NCI-H524 treated with DMSO at 0.1 percent for 48 hours (cell line): ENCODE results near the gene CA4.

ENCODE experiments used
- DNase-seq: peaks from one replicate; lab custom pipeline; 2025; lab: John Stamatoyannopoulos, UW

The CA4 gene

DNA sequence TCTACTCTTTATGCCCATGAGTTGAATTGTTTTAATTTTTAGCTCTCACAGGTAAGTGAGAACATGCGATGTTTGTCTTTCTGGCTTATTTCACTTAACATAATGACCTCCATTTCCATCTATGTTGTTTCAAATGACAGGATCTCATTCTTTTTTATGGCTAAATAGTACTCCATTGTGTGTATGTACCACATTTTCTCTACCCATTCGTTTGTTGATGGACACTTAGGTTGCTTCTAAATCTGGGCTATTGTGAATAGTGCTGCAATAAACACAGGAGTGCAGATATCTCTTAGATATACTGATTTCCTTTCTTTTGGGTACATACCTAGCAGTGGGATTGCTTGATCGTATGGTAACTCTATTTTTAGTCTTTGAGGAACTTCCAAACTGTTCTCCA is 19.3 kb upstream of the CA4 start:
- no peak for DNase-seq

DNA sequence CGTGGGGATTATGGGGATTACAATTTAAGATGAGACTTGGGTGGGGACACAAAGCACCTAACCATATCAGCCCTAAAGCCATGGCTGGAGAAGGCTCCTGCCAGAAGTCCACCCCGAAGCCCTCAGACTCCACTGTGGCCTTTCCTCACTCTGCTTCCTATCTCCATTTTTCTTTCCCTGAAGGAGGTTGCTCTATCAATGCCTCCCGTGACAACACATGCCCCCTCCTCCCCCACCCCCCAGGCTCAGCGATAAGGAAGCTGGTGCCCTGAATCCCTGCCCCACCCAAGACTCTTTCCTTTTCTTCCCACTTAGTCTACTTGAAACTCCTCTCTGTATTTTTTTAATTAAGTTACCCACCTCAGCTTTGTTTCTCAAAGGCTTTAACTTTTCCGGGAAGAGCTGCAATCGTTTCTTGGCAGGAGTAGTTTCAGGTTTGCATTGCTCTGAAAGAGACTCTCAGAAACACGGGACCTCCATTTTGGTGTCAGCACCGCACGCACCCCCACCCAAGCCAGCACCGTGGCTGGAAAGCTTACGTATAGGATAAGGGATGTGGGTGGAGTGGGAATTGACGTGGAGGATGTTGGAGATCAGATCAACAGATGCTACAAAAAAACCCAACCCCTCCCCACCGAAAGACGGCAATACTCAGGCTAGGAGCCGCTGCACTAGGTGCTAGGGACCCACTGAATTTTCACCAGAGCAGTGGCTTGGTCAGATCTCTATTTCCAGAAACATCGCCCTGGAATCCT is 15.2 kb upstream of the CA4 start:
- no peak for DNase-seq

DNA sequence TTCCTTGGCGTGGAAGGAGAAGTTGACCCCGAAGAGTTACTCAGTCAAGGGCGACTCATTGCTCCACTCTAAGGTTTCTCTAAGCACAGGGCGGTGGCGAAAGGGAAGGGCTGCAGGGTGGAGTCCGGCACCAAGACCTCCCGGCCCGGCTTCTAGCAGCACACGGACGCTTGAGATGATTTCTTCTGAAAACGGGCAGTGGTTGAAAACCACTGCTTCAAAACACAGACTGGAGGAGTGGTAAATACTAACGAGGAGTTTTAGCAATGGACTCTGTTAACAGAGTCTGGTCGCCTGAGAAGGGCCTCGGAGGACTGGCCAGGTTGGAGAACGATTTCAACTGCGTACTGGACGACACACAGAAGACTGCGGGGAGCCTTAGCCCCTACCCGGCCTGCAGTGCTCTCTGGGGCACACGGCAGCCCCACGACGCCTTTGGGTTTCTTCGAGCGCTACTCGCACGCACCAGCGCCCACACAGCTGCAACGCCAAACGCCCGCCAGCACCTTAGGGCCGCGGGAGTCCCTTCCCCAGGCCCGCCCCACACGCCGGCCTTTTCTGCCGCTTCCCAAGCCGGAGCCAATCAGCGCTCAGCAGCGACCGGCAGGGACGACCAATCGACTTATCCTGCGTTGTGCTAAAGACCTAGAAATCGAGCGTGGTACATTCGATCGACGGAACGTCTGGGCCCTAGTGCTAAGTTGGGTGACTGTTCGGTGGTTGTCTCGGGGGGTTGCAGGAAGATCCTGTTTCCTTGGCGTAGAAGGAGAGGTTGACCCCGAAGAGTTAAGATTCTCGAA is 14.4 kb upstream of the CA4 start:
- DNase-seq: peak; percentile 87

GRCh38 chr17:60135951-60136666 is 13.7 kb upstream of the CA4 start:
- no peak for DNase-seq

DNA sequence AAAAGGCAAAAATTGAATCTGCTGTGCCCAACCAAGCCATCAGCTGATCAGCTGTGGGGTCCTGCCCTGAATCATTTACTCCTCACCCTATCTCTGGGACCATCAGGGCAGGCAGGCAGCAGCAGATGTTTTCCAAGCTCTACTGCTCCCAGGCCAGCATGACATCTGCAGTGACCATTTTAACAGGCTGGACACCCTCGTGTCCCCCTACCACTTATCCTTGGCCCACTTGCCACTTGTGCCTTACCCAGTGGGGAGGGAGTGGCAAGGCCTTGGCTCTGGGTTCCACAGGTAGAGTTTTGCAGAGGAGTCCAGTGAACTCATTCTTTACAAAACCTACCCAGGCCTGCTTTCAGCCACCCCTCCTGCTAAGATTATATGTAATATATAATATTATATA is 12.0 kb upstream of the CA4 start:
- no peak for DNase-seq

DNA sequence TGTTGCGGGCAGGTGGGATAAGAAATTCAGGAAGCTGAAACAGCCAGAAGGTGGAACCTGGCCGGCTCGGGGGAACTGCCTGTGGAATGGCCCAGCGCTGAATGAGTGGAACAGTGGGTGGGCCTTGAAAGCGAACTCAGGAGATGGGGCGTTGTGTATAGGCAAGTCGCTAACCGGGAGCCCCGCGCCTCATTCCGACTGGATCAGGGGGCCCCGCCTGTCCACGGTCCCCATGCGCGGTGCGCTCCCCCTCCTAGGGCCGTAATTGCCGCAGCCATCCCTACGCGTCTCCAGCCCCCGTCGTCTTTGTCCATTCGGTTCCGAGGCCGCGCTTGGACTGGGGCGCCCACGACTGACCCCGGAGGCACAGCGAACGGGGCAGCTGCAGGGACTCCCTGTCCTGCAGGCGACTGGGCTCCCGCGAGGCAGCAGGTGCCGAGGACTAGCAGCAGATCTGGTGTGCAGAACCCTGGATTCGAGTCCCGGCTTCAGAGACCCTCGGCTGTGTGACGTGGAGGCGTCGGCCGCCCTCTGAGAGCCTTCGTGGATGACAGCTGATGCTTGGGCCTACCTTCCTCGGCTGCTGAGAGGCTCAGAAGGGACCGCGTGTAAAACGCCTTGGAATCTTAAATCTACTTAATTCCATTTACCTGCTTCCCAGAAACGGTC is 10.9 kb upstream of the CA4 start:
- no peak for DNase-seq

GRCh38 chr17:60139438-60140285 is 10.1 kb upstream of the CA4 start:
- DNase-seq: no peak

GRCh38 chr17:60141111-60142018 is 8.4 kb upstream of the CA4 start:
- DNase-seq: no peak

DNA sequence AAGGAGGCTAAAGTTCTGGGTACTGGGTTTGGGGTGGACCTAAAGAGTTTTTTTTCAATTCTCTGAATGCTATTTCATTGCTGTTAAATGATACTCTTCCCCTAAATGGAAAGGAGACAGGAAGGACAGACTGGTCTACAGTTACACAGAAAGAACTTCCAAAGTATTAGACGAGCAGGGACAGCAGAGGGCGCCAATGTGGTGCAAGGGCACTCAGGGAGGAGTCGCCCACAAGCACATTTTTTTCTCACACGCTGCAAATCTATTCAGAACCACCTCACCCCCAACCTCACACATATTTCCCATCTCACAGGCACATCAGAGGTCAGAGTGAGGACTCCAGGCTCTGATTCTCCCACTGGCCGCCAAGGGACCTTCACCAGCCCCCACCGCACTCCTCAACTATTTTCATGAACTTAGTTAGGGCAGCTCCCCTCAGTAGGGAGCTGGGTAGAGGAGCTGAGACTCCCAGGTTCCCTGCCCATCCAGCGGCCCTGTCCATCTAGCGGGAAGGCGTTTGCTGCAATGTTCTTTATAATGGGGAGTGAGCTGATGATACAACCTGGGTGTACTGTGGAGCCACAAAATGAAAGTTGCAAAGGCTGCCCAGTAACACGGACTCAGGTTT is 6.8 kb upstream of the CA4 start:
- peak; percentile 71 for DNase-seq

DNA sequence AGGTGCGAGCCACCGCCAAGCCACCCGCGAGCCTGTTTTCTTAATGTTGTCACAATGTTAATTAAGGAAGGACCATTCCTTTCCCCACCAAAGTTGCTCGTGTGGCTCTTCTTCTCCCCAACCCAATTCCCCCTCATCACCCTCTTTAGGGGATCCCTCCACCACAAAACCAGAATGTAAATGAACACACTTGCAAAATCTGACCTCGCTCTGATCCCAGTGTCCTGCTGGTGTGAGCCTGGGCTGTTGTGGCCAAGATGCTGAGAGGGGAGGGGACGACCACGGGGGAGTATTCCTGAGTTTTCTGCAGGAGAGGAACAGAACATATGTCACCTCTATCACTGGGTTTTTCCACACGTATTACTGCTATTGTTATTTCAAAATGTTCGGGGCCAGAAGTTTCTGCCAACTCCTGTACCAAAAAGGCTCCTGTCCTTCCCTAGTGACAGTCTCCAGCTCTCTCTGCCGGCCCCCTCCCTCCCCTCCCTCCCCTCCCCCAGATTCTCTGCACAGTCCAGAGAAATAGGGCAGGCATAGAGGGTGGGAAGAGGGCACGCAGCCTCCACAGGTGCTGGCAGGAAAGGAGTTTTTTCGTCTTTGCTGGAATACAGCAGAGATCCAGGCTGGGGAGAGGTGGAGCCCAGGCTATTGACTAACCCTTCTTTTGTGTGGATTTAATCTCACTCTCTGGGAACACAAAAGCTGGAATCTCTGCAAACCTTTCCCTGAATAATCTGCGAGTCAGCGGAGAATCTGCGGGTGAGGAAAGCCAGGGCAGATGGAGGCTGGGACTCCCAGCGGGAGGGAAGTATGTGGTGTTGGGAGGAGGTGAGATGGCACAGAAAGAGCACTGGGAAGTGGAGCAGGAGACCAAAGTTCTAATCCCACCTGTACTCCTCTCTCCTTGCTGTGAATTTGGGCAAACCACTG is 4.5 kb upstream of the CA4 start:
- DNase-seq: no peak

- DNase-seq: no peak
Observed at GRCh38 chr17:60146206-60146605, 3.6 kb upstream of the CA4 start.

DNA sequence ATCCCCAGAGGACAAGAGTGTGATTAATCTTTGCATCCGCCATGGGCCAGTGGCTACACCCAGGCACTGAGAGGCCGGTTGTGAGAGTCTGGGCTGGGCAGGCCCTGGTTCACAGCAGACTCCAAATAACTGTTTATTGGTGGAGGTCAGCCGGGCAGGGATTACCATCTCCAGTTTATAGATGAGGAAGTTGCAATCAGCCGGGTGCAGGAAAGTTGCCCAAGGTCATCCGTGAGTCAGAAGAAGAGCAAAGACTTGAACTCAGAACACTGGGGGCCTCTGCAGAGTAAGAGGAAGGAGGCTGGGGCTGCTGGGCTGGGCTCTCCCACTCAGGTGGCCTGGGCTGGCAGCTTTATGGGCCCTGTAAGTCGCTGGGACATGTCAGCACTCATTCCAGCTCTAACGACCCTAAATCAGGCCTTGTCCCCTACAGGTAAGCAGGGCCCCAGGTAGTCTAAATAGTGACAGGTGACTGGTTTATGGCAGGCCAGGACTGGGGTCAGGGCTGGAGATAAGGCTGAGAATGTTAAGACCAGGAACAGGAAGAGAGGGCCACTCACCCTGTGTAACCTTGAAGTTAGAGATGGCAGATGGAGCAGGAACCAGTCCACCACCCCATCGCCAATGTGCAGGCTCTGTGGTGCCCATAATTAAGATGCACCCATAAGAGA is 2.1 kb upstream of the CA4 start:
- DNase-seq: no peak

DNA sequence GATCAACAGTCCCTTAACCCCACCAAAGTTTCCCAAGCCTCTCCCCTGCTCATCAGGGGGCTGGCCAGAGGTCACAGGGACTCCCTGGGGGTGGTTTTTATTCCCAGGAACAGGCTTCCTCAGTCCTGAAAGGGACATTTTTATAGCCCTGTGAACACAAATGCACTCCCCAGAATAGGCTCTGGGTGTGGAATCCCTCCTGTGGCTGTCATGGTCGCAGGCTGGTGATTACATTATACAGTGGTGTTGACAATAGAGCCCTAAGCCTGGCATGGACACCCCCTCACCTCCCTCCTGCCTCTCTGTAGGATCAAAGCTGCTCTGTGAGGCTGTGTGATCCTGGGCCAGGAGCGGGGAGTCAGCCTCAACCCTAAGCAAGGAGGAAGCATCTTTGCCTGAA is 1.4 kb upstream of the CA4 start:
- DNase-seq: no peak

GRCh38 chr17:60151355-60151754 is 1.6 kb downstream of the CA4 start:
- no peak for DNase-seq

DNA sequence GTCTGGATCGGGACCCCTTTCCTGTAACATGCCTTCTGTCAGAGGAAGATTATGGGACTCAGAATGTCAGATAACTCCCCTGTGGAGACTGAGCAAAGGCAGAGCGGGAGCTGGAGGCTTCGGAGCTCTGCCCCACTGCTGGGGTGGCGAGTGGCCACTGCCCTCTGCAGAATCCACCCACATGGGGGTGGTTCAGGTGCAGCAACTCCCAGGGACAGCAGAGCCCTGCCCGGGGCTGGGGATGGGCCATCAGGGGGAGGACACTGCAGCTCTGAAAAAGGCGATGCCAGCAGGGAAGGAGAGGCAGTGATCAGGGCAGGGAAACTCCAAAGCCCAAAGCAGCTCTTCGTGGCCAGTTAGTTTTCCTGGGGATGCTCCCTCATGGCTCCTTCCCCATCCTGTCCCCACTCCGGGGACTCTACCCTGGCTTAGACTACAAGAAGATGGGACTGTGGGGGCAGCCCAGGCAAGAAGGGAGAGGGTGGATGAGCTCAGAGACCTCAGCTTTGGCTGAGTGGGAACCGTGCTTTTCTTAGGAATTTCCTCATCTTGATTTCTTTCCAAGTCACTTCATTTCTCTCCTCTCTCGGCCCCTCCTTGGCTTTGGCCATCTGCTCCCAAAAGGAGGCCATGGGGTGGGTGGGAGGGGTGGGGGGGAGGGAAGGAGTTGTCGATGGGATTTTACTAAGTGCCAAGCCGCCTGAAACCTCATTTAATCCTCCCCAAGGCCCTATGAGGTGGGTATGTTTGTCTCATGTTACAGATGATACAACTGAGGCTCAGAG is 4.0 kb downstream of the CA4 start:
- no peak for DNase-seq

DNA sequence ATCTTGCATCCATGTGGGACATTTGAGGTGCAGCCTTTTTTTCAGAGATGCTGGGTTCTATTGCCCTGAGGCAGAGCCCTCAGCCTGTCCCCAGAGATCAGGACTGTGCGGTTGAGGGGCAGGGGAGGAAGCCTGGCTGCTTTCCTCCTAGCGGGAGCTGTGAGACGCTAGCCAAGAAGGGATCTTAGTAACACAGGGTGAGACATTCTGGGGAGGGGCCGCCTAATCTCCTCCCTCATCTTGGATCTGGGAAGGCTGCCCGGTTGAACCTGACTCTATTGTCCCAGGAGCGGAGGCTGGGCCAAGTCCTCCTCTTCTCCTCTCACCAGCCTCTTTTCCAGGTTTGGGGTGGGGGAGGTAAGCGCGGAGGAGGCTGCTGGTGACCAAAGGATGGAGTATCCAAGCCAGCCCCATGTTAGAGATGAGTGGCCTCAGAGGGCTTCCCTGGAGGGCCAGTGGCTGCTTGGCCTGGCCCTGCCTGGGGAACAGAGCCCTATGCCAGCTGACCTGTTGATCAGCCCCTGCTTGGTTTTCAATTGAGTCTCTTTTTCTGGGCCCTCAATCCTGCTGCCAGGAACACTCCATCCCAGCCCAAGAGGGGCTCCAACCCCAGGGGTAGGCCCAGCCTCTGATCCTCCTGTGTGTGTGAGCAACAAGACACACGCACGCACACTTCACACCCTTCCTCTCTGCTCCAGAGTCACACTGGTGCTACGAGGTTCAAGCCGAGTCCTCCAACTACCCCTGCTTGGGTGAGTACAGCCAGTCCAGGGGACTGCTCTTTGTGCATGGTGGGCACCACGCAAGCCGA is 5.0 kb downstream of the CA4 start:
- DNase-seq: no peak

GRCh38 chr17:60155427-60155814 is 5.6 kb downstream of the CA4 start:
- no peak for DNase-seq
